Skeletal muscle tissue (tissue), 4 donors: ENCODE measurements around the gene CNPY1. TPM values are rescaled to one million over a fixed set of nuclear protein-coding genes. Genes with fewer than 3 reads are reported as not detected.

Experiments used
- H3K27ac ChIP-seq: one replicate; pipeline ENCODE4 v1.7.0; 2013; ENCODE audit warnings: mild to moderate bottlenecking, low read depth, low read length, inconsistent platforms
- H3K27me3 ChIP-seq, 3 donors: one replicate each; pipeline ENCODE4 v1.7.0; 2013; ENCODE audit warnings: low read length in 3 of 3; ENCODE audit not compliant: control insufficient read depth in 3 of 3, insufficient read depth in 3 of 3
- H3K36me3 ChIP-seq, 3 donors: one replicate each; pipeline ENCODE4 v1.7.0; 2013; ENCODE audit warnings: low read length in 3 of 3; ENCODE audit not compliant: control insufficient read depth in 3 of 3, insufficient read depth in 3 of 3
- H3K4me1 ChIP-seq, 3 donors: one replicate each; pipeline ENCODE4 v1.7.0; 2013; ENCODE audit warnings: low read length in 3 of 3, mild to moderate bottlenecking in 3 of 3; ENCODE audit not compliant: control insufficient read depth in 3 of 3, insufficient read depth in 3 of 3
- H3K4me3 ChIP-seq, 3 donors: one replicate each; pipeline ENCODE4 v1.7.0; 2013; ENCODE audit warnings: low read length in 3 of 3
- H3K9ac ChIP-seq, 3 donors: one replicate each; pipeline ENCODE4 v1.7.0; 2013; ENCODE audit warnings: low read length in 3 of 3, mild to moderate bottlenecking in 3 of 3, moderate library complexity in 2 of 3, low read depth in 1 of 3
- H3K9me3 ChIP-seq, 3 donors: one replicate each; pipeline ENCODE4 v1.7.0; 2013; ENCODE audit warnings: low read length in 3 of 3; ENCODE audit not compliant: control insufficient read depth in 3 of 3
- total RNA-seq: library from RNA; depleted of rRNA; stranded (reverse); fragments of >200 nt; gene quantifications from one replicate; pipeline ENCODE4 v1.2.3, GENCODE V29; 2014
- donor health status: Osteomylitis.

The CNPY1 gene
- total RNA-seq, 1 donor from 2014 or later: 0.52 TPM

DNA sequence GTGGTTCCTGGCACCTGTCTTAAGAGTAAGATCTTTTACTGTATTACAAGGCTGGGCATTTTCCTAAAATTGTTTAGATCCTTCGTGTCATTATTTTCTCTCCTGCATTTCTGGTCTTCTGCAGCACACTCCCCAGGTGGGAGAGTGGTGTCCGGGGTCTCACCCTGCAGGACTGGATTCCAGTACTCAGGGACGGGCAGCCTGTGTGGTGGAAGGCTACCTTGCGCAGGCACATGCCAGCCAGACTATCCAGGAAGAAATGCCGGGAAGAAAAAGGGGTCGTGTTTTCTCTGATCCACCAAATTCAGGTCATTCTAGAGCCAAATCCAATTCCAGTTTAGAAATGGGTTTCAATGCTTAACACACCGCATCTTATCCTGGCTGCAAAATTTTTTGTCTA is 27.7 kb downstream of the CNPY1 start:
- Histone ChIP-seq H3K27me3 (peaks cover 25 to 56% (median 49%) of the 10 kb centered on the region in 3 donors), H3K9ac (no peak overlapping the region), H3K9me3 (no peaks in the 10 kb centered on the region), H3K4me3 (no peak overlapping the region), H3K36me3 (no peaks in the 10 kb centered on the region), H3K4me1 (no peaks in the 10 kb centered on the region), H3K27ac (no peak overlapping the region)

DNA sequence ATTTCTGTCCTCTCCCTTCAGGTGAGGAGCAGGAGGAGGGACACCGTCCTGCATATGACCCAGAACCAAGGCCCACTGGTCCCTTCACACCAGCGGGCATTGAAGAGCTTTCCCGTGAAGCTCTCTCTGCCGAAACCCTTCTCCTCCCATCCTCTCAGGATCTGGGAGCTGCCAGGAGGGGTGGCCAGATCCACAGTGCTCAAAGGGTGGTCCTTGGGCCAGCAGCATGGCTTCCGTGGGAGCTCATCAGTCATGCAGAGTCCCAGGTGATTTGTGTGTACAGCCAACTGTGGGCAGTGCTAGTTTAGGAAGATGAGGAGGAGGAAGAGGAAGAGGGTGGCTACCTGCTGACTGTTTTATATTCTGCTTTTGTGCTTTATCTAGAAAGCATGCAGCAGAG is 28.4 kb downstream of the CNPY1 start:
- Histone ChIP-seq H3K9me3 (no peaks in the 10 kb centered on the region), H3K36me3 (no peaks in the 10 kb centered on the region), H3K9ac (no peak overlapping the region), H3K27ac (no peak overlapping the region), H3K4me1 (no peaks in the 10 kb centered on the region), H3K4me3 (no peak overlapping the region), H3K27me3 (peaks cover 23 to 54% (median 45%) of the 10 kb centered on the region in 3 donors)

DNA sequence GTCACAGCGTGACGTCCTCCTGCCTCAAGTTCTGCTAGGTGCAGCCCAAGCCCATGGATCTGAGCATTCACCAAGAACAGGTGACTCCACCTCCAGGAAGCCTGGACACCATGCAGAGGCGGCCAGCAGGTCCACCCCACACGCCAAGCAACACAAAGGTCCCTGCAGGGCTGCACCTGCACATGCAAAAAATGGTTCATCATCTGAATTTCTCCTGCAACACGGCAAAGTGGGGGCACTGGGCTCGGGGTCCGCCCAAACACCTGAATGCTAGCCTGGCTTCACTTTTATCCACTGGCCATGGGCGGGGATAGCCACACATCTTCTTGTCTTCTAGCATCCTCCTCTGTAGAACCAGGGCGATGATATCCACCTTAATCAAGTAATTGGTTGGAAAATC is 28.9 kb downstream of the CNPY1 start:
- Histone ChIP-seq H3K9ac (no peak overlapping the region), H3K27me3 (peaks cover 26 to 50% (median 45%) of the 10 kb centered on the region in 3 donors), H3K27ac (no peak overlapping the region), H3K4me1 (no peaks in the 10 kb centered on the region), H3K4me3 (no peak overlapping the region), H3K9me3 (no peaks in the 10 kb centered on the region), H3K36me3 (no peaks in the 10 kb centered on the region)

DNA sequence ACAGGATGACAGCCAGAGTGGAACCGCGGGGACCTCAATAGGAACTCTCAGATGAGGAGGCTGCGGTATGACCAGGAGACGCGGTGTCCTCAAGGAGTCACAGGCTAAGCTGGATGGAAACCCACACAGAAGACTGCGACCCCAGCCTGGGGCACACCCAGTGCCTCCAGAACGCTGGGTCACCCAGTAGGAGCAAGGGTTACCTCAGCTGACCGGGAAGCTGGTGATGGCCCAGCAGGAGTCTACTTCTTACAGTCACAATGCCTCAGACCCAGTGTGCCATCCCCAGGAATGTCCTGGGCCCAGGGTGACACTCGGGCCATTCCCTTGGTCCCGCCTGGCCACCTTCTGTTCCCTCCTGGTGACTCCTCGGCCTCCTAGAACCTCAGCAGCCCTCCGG is 29.9 kb downstream of the CNPY1 start:
- Histone ChIP-seq H3K27me3 (peaks cover 35 to 52% (median 50%) of the 10 kb centered on the region in 3 donors), H3K27ac (no peak overlapping the region), H3K36me3 (no peaks in the 10 kb centered on the region), H3K9ac (no peak overlapping the region), H3K9me3 (no peaks in the 10 kb centered on the region), H3K4me3 (no peak overlapping the region), H3K4me1 (no peaks in the 10 kb centered on the region)

DNA sequence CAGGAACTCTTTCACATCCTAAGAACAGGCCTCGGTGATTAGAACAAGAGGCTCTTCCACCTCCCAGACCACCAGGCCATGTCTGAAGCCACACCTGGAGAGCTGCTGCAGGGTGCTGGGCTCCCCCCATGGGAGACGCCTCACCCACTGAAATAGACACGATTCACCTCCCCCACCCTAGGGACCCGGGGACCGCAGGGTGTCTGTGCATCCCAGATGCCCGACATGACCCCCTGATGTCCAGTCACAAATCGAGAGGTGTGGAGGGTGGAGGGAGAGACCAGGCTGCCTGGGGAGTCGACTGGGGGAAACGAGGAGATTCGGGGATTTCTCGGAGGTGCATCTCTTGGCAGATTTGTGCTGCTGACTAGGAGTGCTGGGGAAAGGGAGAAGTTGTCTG is 31.0 kb downstream of the CNPY1 start:
- Histone ChIP-seq H3K9me3 (no peaks in the 10 kb centered on the region), H3K4me1 (no peaks in the 10 kb centered on the region), H3K36me3 (no peaks in the 10 kb centered on the region), H3K4me3 (no peak overlapping the region), H3K27me3 (peaks cover 45 to 62% (median 57%) of the 10 kb centered on the region in 3 donors), H3K9ac (no peak overlapping the region), H3K27ac (no peak overlapping the region)

DNA sequence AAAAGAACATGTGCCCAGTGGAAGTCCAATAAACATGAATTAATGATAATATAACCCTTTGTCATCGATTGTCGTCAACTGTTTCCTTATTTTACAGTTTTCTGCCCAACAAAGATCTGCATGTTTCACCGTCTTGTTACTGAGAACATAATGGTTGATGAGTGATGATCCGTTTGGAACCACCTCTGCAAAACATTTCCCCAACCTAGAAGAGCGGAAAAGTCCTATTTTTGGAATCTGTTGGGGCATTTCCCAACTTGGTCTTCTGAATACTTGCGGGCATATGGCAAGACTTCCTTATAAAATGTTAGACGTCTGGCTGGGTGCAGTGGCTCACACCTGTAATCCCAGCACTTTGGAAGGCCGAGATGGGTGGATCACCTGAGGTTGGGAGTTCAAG is 32.1 kb downstream of the CNPY1 start:
- Histone ChIP-seq H3K27me3 (peaks cover 55 to 72% (median 67%) of the 10 kb centered on the region in 3 donors), H3K4me3 (no peak overlapping the region)

DNA sequence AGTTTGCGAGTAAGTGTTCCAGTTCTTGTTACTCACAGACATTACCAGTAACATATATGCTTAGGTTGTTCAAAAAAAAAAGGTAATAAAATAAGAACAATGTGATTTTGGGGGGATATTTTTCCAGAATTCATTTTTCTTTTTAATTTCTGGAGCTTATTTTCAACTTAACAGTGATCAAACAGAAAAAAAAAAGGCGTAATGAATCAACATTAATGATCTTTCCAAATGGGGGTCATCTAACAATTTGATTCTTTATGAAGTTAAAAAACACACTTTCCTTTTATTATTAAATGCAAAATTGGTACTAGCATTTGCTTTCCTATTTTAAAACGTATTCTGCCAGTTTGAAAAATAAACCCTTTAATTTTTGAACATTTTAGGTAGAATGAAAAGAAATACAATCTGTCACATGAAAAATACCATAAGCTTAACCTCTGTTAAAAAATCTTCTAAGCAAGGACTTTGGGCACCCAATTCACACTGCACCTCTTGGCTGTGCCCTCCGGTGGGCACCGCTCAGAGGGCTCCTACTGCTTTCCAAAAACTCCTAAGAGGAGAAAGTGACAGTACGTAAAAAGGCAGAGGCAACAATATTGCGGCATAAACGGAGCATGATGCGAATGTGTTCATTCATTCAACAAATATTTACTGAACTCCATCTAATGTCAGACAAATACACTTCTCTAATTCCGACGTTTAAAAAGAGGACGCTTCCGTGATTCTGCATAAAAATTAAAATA is 32.6 kb downstream of the CNPY1 start:
- peaks cover 0 to 10% (median 0%) of the 10 kb centered on the region in 3 donors for H3K4me1 ChIP-seq

More for the DNA sequence above, 32.1 kb downstream of the CNPY1 start:
- Histone ChIP-seq H3K9me3 (no peaks in the 10 kb centered on the region), H3K4me1 (peaks cover 0 to 9% (median 0%) of the 10 kb centered on the region in 3 donors), H3K9ac (no peak overlapping the region), H3K27ac (no peak overlapping the region), H3K36me3 (no peaks in the 10 kb centered on the region)

DNA sequence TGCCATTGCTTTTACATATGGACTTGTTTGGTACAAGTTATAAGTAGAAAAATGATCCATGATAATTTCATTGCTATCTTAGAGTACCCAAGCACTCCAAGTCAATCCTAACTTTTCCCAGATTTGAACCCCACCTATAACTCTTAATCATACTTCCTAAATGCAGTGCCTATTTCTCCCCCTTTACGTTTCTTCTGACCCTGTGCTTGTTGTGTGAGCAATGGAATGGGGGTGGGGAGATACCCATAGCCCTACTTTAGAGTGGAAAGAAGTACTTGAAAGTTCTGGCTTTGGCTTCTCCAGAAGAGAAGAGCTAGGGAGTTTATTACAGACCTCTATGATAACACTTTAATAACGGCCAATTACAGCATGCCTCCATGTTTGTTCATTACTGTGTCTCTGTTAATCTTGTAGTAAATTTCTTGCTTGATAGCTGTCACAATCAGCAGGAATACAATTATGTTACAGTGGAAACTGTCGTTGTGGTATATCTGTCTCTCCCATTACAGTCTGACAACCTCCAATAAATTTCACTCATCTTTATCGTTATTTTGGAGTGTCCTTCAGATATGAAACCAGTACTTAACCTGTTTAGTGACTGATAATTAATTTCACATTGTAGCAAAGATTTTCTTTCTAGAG is 34.0 kb downstream of the CNPY1 start:
- Histone ChIP-seq H3K27ac (no peak overlapping the region), H3K4me1 (peaks cover 0 to 10% (median 0%) of the 10 kb centered on the region in 3 donors), H3K27me3 (peaks cover 61 to 75% (median 70%) of the 10 kb centered on the region in 3 donors), H3K9ac (no peak overlapping the region), H3K4me3 (no peak overlapping the region), H3K9me3 (no peaks in the 10 kb centered on the region), H3K36me3 (no peaks in the 10 kb centered on the region)

More for the DNA sequence above, 32.6 kb downstream of the CNPY1 start:
- Histone ChIP-seq H3K9ac (no peak overlapping the region), H3K27ac (no peak overlapping the region), H3K9me3 (no peaks in the 10 kb centered on the region), H3K36me3 (no peaks in the 10 kb centered on the region), H3K27me3 (peaks cover 61 to 73% (median 68%) of the 10 kb centered on the region in 3 donors), H3K4me3 (no peak overlapping the region)

DNA sequence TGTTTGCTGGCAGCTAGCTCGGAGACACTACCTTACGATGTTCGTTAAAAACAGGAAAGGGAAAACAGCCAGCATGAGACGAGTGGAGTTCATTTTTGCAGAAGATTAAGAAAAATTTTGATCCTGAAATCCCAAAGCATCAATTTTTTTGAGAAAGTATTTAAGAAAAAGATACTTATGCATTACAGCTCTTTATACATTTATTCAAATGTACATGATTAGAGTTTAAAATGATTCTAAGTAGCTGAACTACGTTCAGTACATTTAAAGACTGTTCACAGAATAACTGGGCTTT is 34.7 kb downstream of the CNPY1 start:
- Histone ChIP-seq H3K4me1 (peaks cover 0 to 10% (median 0%) of the 10 kb centered on the region in 3 donors), H3K36me3 (no peaks in the 10 kb centered on the region), H3K9me3 (no peaks in the 10 kb centered on the region), H3K9ac (no peak overlapping the region), H3K4me3 (no peak overlapping the region), H3K27ac (no peak overlapping the region), H3K27me3 (peaks cover 59 to 74% (median 69%) of the 10 kb centered on the region in 3 donors)

DNA sequence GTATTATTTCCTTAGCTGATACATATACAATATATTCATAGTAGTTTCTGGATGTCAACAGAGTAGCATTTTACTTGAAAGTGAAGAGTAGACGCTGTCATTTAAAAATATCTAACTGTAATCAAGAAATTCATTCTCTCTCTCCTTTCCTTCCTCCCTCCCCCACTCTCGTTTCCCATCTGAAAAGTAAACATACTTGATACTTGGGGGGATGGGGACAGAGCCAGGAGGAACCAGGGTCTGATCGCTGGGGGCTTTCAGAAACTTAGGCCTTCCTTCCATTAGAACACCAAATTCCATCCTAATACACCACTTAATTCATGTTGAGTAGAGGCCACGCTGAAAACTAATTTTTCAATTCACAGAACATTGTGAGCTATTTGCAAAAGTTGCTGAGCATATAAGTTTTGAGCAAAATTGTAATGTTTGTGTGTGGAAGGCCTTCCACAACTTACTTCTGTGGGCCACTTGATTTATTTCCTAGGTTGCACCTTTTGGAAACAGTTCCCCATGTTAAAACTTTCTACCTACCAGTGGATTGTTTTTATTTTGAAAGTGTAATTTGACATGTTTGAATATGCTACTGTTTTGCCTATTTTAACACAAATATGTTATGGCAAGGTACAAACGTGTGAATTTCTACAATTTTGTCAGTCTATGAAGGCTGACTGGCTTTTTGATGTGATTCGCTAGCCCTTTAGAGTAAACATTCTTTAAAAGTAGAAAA is 35.2 kb downstream of the CNPY1 start:
- Histone ChIP-seq H3K27me3 (peaks cover 58 to 73% (median 64%) of the 10 kb centered on the region in 3 donors), H3K9ac (no peak overlapping the region), H3K4me1 (peaks cover 0 to 10% (median 0%) of the 10 kb centered on the region in 3 donors), H3K27ac (no peak overlapping the region), H3K9me3 (no peaks in the 10 kb centered on the region), H3K4me3 (no peak overlapping the region), H3K36me3 (no peaks in the 10 kb centered on the region)
